GM10266 (cell line): Measurements from ENCODE around the gene COL5A1.

Source experiments
- DNase-seq: peaks from one replicate; pipeline ENCODE4 v3.0.0; 2012; ENCODE audit errors: extremely low spot score
- TF ChIP-seq, protein P1 (sequence below): IDR thresholded peaks from 2 replicates; pipeline ENCODE4 v1.5.1; 2012; ENCODE audit warnings: mild to moderate bottlenecking, low read depth; ENCODE audit not compliant: control insufficient read depth, insufficient read depth; ENCODE audit errors: missing control alignments

Gene COL5A1

GRCh38 chr9:134868751-134869553 is 227.3 kb downstream of the COL5A1 start:
- TF ChIP-seq, protein P1, sequence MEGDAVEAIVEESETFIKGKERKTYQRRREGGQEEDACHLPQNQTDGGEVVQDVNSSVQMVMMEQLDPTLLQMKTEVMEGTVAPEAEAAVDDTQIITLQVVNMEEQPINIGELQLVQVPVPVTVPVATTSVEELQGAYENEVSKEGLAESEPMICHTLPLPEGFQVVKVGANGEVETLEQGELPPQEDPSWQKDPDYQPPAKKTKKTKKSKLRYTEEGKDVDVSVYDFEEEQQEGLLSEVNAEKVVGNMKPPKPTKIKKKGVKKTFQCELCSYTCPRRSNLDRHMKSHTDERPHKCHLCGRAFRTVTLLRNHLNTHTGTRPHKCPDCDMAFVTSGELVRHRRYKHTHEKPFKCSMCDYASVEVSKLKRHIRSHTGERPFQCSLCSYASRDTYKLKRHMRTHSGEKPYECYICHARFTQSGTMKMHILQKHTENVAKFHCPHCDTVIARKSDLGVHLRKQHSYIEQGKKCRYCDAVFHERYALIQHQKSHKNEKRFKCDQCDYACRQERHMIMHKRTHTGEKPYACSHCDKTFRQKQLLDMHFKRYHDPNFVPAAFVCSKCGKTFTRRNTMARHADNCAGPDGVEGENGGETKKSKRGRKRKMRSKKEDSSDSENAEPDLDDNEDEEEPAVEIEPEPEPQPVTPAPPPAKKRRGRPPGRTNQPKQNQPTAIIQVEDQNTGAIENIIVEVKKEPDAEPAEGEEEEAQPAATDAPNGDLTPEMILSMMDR, result no peak
- DNase-seq, result no peak

- DNase-seq, result no peak
- TF ChIP-seq, protein P1, result no peak
Observed at GRCh38 chr9:134869554-134870300, 228.1 kb downstream of the COL5A1 start.

GRCh38 chr9:134870301-134870694 is 228.7 kb downstream of the COL5A1 start:
- TF ChIP-seq, protein P1, result no peak
- DNase-seq, result no peak

DNA sequence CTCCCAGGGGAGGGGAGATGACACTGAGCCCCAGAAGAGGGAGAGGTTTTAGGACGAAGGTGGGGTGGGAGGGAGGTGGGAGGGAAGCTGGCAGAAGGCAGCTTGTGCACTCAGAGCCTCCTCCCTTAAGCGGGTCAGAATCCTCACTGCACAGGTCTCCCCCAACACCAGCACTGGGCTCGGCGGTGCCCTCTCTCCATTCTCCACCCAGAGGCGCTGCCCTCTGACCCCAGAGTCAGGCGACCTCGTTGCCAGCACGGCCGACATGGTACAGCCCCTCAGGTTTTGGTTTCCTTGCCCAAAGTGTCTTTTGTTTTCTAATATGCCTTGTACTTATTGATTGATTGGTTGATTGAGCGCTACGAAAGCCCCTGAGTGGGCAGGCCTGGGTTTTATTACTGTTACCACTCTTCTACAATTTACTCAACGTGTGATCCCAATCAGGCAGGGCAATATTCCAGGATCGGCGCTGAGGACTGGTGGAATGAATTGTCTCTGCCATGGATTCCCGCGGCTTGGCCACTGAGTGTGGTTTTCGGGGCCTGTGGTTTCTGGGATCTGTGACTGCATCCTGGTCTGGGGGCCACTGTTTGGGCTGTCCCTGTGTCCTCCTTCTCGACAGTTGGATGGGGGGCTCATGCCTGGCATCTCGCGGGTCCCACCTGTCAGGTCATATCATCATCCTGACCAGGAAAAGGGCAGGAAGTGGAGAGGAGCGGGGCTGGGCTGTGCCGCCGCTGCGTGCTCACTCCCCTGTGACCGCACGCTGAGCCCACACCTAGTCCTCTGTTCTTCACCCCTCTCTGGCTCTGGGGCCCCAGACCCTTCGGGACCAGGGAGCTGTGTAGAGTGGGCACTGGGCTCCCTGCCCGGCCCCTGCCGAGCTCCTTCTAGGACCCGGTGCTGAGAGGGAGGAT is 229.4 kb downstream of the COL5A1 start:
- TF ChIP-seq, protein P1, result no peak
- DNase-seq, result no peak

DNA sequence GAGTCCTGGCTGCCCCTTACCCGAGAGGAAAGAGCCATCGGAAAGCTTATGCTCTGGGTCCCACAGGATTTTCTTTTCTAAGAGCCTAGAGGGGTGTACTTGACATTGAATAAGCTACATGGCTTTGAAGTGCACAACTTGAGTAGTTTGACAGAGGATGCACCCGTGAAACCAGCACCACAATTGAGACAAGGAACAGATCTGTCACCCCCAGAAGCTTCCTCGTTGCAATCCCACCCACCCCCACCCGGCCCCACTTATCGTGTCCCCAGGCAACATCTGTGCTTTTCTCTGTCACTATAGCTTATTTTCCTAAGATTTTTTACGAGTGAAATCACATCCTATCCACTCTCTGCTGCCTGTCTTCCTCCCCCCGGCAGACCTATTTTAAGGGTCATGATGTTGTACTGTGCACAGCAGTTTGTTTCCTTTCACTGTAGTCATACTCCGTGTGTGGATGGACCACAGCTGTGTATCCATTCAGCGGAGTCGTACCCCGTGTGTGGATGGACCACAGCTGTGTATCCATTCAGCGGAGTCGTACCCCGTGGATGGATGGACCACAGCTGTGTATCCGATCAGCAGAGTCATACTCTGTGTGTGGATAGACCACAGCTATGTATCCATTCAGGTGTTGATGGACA is 230.2 kb downstream of the COL5A1 start:
- no peak for DNase-seq
- TF ChIP-seq, protein P1, result no peak

- TF ChIP-seq, protein P1, result no peak
Observed at GRCh38 chr9:134872482-134873231, 231.1 kb downstream of the COL5A1 start.

More at GRCh38 chr9:134872482-134873231, 231.1 kb downstream of the COL5A1 start:
- DNase-seq, result no peak
